ENCODE results near the gene HHATL.

HHATL gene

DNA sequence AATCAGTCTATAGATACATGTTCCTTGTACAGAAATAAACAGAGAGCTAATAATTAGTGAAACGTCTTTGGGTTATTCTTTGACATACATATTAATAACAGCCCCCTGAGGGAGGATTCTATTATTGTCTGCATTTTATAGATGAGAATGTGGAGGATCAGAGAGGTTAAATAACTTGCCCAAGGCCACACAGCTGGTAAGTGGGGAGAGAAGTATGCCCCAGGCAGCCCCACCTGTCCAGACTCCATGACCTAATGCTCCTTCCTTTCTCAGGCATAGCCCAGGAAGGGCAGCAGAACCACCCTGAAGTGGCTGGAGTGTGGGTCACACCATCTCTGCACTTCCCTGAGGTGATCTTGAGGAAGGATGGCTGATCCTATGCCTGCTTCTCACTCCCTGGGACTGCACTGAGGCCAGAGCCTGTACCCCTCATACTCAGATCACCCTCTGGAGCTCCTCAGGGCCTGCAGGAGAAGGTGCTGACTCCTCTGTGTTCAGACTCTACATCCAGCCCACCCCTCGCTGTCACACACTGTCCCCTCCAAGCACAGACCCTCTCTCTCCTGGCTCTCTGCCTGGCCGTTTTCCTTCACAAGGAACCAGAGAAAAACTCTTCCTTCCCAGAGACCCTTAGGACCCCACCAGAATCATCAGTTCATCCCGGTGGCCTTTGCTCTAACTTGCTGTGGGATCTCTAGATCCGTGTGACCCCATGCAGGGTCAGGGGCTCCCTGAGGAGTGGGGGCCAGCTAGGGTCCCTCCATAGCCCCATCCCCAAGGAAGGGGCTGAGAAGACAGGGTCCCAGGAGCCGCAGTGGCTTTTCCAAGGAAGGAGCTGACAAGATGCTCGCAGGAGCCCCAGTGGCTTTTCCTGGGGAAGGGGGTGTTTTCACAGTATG lies 4.4 kb upstream of the HHATL start:
- TF ChIP-seq, protein P1, sequence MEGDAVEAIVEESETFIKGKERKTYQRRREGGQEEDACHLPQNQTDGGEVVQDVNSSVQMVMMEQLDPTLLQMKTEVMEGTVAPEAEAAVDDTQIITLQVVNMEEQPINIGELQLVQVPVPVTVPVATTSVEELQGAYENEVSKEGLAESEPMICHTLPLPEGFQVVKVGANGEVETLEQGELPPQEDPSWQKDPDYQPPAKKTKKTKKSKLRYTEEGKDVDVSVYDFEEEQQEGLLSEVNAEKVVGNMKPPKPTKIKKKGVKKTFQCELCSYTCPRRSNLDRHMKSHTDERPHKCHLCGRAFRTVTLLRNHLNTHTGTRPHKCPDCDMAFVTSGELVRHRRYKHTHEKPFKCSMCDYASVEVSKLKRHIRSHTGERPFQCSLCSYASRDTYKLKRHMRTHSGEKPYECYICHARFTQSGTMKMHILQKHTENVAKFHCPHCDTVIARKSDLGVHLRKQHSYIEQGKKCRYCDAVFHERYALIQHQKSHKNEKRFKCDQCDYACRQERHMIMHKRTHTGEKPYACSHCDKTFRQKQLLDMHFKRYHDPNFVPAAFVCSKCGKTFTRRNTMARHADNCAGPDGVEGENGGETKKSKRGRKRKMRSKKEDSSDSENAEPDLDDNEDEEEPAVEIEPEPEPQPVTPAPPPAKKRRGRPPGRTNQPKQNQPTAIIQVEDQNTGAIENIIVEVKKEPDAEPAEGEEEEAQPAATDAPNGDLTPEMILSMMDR (conservative IDR thresholded peaks at IDR 0.05; ENCODE audit: low read depth, low read length) = no peak
- no peak overlapping the region for H3K4me3 ChIP-seq (ENCODE audit: low read length)
- no peak for DNase-seq (ENCODE audit: low read depth)

DNA sequence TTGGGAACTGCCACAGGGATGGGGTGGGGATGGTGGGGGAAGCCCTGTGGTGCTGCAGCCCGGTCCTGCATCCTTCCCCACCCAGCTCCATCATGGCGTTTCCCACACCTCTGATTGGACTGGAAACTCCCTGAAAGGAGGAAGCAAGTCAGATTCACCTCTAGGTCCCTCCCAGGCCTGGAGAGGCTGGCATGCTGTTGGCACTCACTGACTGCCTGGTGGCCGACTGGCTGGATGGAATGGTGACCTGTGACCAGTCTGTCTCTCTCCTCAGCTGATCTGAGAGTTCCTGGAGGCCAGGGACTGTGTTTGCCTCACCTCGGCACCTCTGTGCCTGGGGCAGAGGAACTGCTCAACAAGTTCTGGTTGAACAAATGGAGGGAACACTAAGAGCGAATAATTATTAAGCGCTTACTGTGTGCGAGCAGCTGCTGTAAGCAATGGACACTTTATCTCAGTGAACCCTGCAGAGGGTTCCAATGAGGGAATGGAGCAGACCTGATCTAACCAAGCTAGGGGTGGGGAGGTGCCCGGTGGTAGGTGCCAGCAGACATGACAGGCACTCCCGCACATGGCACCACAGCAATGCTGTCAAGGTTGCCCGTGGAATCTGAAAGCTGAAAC lies 3.5 kb upstream of the HHATL start:
- no peak overlapping the region for H3K4me3 ChIP-seq (ENCODE audit: low read length)
- no peak for DNase-seq (ENCODE audit: low read depth)
- TF ChIP-seq, protein P1 (conservative IDR thresholded peaks at IDR 0.05; ENCODE audit: low read depth, low read length) = no peak

DNA sequence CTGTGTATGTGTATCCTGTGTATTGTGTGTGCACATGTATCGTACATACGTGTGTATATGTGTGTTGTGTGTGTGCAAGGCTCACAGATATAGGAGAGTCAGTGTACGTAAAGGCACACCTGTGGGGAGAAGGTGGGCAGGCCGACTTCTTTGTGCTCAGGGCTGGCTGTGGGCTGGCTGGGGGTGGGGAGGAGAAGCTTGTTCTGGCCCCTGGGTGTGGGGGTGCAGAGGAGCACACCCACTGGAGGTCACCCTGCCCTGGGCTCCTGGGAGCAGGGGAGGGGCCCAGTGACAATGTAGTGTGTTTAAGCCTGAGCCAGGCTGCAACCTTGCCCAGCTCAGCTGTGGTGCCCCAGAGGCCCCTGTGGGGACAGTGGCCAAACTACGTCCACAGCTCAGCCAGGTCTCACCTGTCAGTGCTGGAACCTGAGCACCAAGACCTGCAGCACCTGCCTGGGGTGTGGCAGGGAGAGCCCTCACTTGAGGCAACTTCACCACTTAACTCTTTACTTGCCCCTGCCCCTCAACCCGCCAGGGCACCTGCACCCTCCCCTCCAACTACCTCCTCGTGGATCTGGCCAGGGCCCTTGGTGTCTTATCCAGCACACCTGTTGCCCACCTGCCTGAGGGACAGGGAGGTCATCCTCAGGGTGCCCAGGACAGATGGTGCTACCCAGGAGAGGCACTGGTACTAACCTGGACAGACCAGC lies 2.6 kb upstream of the HHATL start:
- no peak overlapping the region for H3K4me3 ChIP-seq (ENCODE audit: low read length)
- DNase-seq (ENCODE audit: low read depth) = no peak
- TF ChIP-seq, protein P1 (conservative IDR thresholded peaks at IDR 0.05; ENCODE audit: low read depth, low read length) = no peak

DNA sequence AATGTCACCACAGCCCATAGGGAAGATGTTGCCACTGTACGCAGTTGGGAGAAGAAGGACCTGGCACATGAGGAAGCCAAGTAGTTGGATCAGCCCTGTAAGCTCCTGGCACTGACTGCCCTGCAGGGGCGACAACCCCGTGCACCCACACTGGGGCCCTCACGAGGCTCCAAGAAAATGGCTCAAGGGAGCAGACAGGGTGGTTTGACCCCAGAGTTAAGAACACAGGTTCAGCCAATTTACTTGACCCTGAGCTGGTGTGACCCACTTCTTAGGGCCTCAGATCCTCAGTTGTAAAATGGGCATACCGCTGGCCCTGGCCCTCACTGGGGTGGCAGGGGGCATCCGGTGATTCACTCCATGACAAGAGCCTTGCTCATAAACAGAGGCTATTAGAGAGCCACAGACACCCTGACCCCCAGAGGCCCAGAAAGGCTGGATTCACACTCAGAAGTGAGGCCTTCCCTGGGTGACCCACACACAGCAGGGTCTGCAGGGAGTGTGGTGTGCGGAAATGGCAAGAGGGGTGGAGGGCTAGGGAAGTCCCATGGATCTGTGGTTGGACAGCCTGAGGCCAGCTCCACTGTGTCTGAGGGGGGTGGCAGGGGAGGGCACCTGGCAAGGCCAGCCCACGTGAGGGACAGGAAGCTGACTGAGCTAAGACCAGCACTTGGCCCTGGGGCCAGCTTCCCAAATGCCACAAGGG lies 1.7 kb upstream of the HHATL start:
- TF ChIP-seq, protein P1 (conservative IDR thresholded peaks at IDR 0.05; ENCODE audit: low read depth, low read length) = no peak

DNA sequence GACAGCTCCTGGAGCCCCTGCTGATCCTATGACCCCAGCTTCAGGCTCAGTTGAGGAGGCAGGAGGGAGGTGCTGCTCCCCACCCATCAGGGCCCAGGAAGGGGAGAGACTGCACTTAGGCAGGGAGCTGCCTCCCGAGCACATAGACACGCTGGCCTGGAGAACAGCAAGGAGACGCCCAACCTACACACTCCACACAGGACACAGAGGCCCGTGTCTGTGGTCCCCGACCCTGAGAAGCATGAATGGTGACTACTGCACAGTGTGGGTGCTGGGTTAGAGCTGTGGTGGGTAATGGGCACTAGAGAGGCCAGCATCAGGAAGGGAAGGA lies 1.1 kb upstream of the HHATL start:
- no peak overlapping the region for H3K4me3 ChIP-seq (ENCODE audit: low read length)
- no peak for DNase-seq (ENCODE audit: low read depth)
- TF ChIP-seq, protein P1 (conservative IDR thresholded peaks at IDR 0.05; ENCODE audit: low read depth, low read length) = no peak

More for the DNA sequence above, 1.7 kb upstream of the HHATL start:
- DNase-seq (ENCODE audit: low read depth) = no peak
- H3K4me3 ChIP-seq (ENCODE audit: low read length) = no peak overlapping the region

DNA sequence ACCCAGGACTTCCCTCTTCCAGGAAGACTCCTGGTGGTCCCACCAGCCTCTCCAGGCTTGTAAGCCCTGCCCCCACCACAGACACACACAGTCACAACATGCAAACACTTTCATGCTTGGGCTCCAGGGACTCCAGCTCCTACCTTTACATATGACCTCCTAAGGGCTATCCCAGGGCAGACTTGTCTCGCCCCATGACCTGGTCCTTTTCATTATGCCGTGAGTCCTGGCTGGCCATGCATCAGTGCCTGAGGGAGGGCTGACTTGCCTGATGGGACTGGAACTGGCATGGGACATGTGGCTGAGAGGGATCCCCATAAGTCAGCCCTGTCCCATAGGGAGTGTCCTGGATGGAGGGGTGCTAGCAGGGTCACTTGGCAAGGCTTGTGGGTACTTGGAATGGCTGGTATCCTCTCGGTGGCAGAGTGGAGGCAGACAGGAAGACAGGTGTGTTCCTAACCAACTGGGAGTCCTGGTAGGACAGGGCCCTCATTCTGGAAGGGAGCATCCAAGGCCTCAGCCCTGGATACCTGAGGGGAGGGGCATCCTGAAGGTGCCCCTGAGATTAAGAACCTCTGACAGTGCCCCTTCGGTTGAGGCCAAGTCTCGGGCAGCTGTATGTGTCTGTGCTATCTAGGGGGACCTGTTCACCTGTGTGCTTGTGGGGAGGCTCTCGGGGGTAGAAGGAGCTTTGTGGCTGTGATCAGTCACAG lies 540 bp upstream of the HHATL start:
- TF ChIP-seq, protein P1 (conservative IDR thresholded peaks at IDR 0.05; ENCODE audit: low read depth, low read length) = no peak
- no peak overlapping the region for H3K4me3 ChIP-seq (ENCODE audit: low read length)
- no peak for DNase-seq (ENCODE audit: low read depth)
